Measurements from ENCODE around the gene SUOX.
"Not testable (repeated sequence)": the region's sequence is repeated elsewhere in the genome, so short reads cannot be mapped to it uniquely, and the experiment has no call there.

The SUOX gene

GRCh38 chr12:56028511-56029165, 31.6 kb downstream of the SUOX start:
- no peak for DNase-seq

GRCh38 chr12:56029166-56029519, 32.1 kb downstream of the SUOX start:
- no peak for DNase-seq

DNA sequence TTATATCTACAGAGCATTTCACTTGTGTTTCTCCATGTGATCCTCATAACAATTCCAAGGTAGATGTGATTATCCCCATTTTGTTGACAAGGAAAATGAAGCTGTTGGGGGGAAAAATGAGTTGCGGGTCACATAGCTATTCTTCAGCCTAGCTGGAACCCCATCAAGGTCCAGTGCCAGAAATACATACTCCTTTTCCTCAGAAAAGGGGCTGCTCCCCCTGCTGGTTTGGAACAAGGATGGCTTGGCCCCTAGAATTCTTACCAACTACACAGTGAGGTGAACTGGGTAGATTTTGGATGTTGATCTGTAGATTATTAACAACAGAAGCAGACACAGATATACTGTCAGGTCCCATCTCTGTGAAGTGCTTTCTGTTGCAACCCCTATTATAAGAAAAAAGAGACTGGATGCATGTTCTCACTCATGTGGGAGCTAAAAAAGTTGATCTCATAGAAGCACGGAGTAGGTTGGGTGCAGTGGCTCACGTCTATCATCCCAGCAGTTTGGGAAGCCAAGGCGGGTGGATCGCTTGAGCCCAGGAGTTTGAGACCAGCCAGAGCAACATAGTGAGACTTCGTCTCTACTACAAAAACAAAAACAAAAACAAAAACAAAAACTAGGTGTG, 32.7 kb downstream of the SUOX start:
- DNase-seq, result peak; percentile 31

DNA sequence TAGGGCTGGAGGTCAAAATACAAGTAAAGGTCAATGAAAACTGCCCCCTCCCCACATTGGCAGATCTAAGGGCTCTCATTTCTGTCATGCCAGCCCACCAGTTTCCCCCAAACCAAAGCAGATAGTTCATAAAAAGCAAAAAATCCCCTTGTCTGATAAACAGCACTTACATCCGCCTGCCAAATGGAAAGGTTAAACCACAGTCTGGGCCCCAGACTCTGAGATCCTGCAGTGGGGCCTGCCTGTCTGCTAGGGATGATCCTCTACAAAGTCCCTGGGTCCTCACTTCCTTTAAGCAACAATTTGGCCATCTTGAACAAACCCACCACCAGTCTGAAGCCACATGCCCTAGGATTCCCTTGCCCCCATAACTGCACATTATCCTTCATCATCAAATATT, 34.9 kb downstream of the SUOX start:
- DNase-seq, result no peak

DNA sequence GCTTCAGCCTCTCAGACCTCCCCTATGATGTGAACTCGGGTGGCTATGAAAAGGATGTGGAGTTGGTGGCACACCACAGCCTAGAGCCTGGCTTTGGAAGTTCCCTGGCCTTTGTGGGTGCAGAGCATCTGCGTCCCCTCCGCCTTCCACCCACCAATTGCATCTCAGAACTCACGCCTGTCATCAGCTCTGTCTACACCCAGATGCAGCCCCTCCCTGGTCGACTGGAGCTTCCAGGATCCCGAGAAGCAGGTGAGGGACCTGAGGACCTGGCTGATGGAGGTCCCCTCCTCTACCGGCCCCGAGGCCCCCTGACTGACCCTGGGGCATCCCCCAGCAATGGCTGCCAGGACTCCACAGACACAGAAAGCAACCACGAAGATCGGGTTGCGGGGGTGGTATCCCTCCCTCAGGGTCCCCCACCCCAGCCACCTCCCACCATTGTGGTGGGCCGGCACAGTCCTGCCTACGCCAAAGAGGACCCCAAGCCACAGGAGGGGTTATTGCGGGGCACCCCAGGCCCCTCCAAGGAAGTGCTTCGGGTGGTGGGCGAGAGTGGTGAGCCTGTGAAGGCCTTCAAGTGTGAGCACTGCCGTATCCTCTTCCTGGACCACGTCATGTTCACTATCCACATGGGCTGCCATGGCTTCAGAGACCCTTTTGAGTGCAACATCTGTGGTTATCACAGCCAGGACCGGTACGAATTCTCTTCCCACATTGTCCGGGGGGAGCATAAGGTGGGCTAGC, 37.7 kb downstream of the SUOX start:
- DNase-seq, result no peak

GRCh38 chr12:56037161-56037560, 40.1 kb downstream of the SUOX start:
- DNase-seq, result no peak

- DNase-seq, result no peak
Measured at GRCh38 chr12:56038022-56038655, 41.1 kb downstream of the SUOX start.

GRCh38 chr12:56040151-56040550, 43.1 kb downstream of the SUOX start:
- DNase-seq, result no peak

DNA sequence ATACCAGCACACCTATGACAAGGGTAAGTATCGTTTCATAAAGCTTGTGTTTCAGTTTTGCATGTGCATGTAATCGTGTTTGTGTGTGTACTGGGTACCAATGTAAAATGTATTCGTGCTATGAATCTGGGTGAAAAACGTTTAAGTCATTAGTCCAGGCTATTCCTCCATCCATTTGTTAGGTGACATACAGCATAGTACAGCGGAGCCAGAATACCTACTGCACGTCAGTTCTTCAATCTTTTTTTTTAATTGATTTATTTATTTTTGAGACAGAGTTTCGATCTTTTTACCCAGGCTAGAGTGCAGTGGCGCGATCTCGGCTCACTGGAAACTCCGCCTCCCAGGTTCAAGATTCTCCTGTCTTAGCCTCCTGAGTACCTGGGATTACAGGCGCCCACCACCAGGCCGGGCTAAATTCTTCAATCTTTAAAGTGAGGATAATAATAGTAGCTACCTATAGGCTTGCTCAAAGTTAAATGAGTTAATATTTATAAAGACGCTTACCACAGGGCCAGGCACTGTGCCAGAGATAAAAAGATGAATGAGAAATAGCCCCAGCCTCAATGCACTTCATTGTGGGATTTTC, 44.0 kb downstream of the SUOX start:
- DNase-seq, result no peak

GRCh38 chr12:56041552-56042429, 44.7 kb downstream of the SUOX start, which contains the start of gene RPS26:
Gene RPS26 (plus strand): TSS chr12:56041918. CDS start chr12:56042167, 249 bp downstream.
- DNase-seq, result peak; percentile 90

DNA sequence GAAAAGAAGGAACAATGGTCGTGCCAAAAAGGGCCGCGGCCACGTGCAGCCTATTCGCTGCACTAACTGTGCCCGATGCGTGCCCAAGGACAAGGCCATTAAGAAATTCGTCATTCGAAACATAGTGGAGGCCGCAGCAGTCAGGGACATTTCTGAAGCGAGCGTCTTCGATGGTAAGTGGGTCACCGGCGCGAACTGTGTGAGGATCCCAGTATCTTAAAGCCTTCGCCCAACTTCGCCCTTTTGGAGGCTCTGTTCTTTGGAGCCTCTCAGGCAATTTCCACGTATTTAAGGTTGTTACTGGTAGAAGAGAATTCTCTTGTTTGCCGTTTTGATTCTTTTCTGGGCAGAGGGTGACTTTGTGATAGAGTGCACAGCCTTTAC, 45.3 kb downstream of the SUOX start:
- DNase-seq, result not testable (repeated sequence)

DNA sequence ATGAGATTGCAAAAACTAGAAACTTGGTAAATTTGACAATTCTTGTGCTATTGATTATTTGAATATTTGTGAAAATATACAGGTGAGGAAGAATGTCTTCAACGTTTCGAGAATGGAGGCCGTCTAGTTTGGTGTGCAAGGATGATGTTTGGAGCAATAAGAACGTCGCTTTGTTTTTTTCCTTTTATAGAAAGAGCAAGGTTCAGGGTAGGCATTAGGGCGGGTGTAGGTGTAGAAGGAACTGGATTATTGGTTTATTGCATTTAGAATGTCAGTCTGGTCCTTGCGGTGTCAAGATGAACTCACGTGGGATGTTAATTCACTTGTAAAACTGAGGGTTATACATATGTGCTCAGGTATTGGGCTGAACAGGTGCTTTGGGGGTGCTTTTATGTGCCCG, 45.8 kb downstream of the SUOX start:
- DNase-seq, result no peak

DNA sequence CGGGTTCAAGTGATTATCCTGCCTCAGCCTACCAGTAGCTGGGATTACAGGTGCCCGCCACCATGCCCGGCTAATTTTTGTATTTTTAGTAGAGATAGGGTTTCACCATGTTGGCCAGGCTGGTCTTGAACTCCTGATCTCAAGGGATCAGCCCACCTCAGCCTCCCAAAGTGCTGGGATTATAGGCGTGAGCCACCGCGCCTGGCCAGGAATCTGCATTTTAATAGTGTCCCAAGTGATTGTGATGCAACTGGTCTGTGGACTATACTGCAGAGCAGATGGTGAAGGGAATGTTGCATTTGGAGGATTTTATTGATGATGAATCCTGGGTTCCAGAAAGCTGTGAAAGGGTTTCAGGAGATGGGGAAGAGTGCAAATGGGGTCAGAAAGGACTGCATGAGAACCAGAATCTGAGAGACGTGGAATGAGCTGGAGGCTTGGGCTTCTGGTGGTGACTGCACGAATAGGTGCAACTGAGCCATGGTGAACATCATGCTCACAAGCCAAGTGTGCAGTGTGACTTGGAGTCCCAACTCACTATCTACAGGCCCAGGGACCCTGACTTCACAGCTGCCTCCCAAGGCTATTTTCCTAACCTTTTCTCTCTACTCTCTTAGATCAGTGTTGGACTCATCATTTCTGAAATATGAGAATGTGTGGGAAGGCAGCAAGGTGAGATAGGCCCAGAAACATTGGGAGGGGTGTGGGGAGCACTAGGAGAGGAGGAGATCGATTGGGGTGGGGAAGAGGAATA, 49.1 kb downstream of the SUOX start:
- no peak for DNase-seq

GRCh38 chr12:56053407-56053893, 56.4 kb downstream of the SUOX start:
- DNase-seq, result no peak
